Tibial nerve (tissue), 4 donors: ENCODE measurements around the gene PLXNB1.

Experiments used
- CTCF ChIP-seq, 5 experiments: fragments of 200-600 bp in 3 of 5; fragments of 450-650 bp in 2 of 5; sonication (generic) in 3 of 5; IDR thresholded peaks; one replicate each; pipeline ENCODE4 v1.5.1; 2016 to 2019; ENCODE audit warnings: antibody characterized with exemption in 5 of 5, mild to moderate bottlenecking in 3 of 5, moderate library complexity in 2 of 5
- EP300 ChIP-seq, 2 donors: sonication (generic); formaldehyde crosslinking; IDR thresholded peaks; one replicate each; pipeline ENCODE4 v1.6.1; 2017; ENCODE audit warnings: antibody characterized with exemption in 2 of 2, mild to moderate bottlenecking in 1 of 2
- POLR2A ChIP-seq, 2 donors: fragments of 450-650 bp; IDR thresholded peaks; one replicate each; pipeline ENCODE4 v1.6.1; 2017; ENCODE audit warnings: antibody characterized with exemption in 2 of 2, mild to moderate bottlenecking in 2 of 2, moderate library complexity in 2 of 2

GRCh38 chr3:48451270-48451669, 21.4 kb upstream of the PLXNB1 start:
- TF ChIP-seq POLR2A (IDR thresholded peaks at IDR 0.05) = no peak
- TF ChIP-seq CTCF (IDR thresholded peaks at IDR 0.05) = no peak
- no peak for TF ChIP-seq EP300 (IDR thresholded peaks at IDR 0.05)
